HT-29 (cell line): ENCODE data around the gene DDX54. TPM values are rescaled to one million over a fixed set of nuclear protein-coding genes. Genes with fewer than 3 reads are reported as not detected.
"Not testable (repeated sequence)": the region's sequence is repeated elsewhere in the genome, so short reads cannot be mapped to it uniquely, and the experiment has no call there.

ENCODE experiments used
- DNase-seq: peaks from one replicate; pipeline ENCODE4 v3.0.0-alpha.2; 2015; ENCODE audit warnings: low spot score
- total RNA-seq: library from RNA; depleted of rRNA; stranded (reverse); fragments of >200 nt; shearing (Covaris generic); gene quantifications from 2 replicates; pipeline ENCODE4 v1.2.3, GENCODE V29; 2014

The DDX54 gene
- total RNA-seq, 1 experiment from 2014 or later = 100 TPM

- peak; percentile 100 for DNase-seq
Observed at GRCh38 chr12:113221181-113221996, 36.1 kb upstream of the DDX54 start, which contains the start of gene TPCN1. Gene TPCN1 (plus strand): TSS chr12:113221464. CDS start chr12:113226853, 5,389 bp downstream.

GRCh38 chr12:113220593-113221180, 35.4 kb upstream of the DDX54 start:
- DNase-seq = no peak

- no peak for DNase-seq
Observed at GRCh38 chr12:113216027-113216426, 30.7 kb upstream of the DDX54 start.

GRCh38 chr12:113214895-113215400, 29.7 kb upstream of the DDX54 start:
- DNase-seq = peak; percentile 59

GRCh38 chr12:113211160-113211559, 25.9 kb upstream of the DDX54 start:
- DNase-seq = no peak

GRCh38 chr12:113208041-113208934, 23.0 kb upstream of the DDX54 start:
- no peak for DNase-seq

GRCh38 chr12:113207613-113208040, 22.3 kb upstream of the DDX54 start:
- no peak for DNase-seq

GRCh38 chr12:113206802-113207201, 21.5 kb upstream of the DDX54 start:
- DNase-seq = not testable (repeated sequence)

- no peak for DNase-seq
Observed at GRCh38 chr12:113204804-113205203, 19.5 kb upstream of the DDX54 start.

- no peak for DNase-seq
Observed at GRCh38 chr12:113203852-113204760, 18.8 kb upstream of the DDX54 start.

- DNase-seq = no peak
Observed at GRCh38 chr12:113202300-113203075, 17.2 kb upstream of the DDX54 start.

GRCh38 chr12:113201187-113202177, 16.2 kb upstream of the DDX54 start:
- DNase-seq = no peak

- DNase-seq = no peak
Observed at GRCh38 chr12:113200021-113200797, 14.9 kb upstream of the DDX54 start.

GRCh38 chr12:113198296-113198695, 13.0 kb upstream of the DDX54 start:
- DNase-seq = no peak

GRCh38 chr12:113197518-113198077, 12.3 kb upstream of the DDX54 start:
- DNase-seq = no peak

GRCh38 chr12:113196990-113197389, 11.7 kb upstream of the DDX54 start:
- DNase-seq = peak; percentile 91

- no peak for DNase-seq
Observed at GRCh38 chr12:113196582-113196981, 11.3 kb upstream of the DDX54 start.
